H1 (cell line): ENCODE data around the gene SPG7. TPM values are rescaled to one million over a fixed set of nuclear protein-coding genes. Genes with fewer than 3 reads are reported as not detected.

Experiments used
- CTCF ChIA-PET: fragments of 300-600 bp; sonication (Branson Sonifier 250); formaldehyde crosslinking; loops from one replicate; lab custom pipeline; 2021; ENCODE audit not compliant: partially characterized antibody; lab: Charles Lee
- POLR2A ChIA-PET: fragments of 300-600 bp; sonication (Branson Sonifier 250); formaldehyde crosslinking; loops from one replicate; lab custom pipeline; 2021; ENCODE audit warnings: inconsistent platforms; ENCODE audit not compliant: partially characterized antibody; lab: Charles Lee
- DNase-seq, 2 experiments: peaks; one replicate each; pipeline versions ENCODE4 v3.0.0 to v3.0.0-alpha.2; 2010 to 2022; ENCODE audit warnings: low spot score in 2 of 2, low read depth in 1 of 2, mixed read lengths in 1 of 2
- FAIRE-seq: peaks from 2 replicates; lab custom pipeline; 2011; peaks lifted over from hg19 to GRCh38; lab: Jason Lieb, UNC
- H2AFZ ChIP-seq: 2 replicates; pipeline ENCODE4 v1.8.1; 2012; ENCODE audit warnings: low read length, inconsistent platforms
- H2AK5ac ChIP-seq: 2 replicates; pipeline ENCODE4 v1.6.1; 2013; ENCODE audit warnings: low read depth, low read length
- H2BK120ac ChIP-seq: replicated peaks from 2 replicates; pipeline ENCODE3; 2013; ENCODE audit warnings: low read depth, low read length, inconsistent platforms
- H2BK12ac ChIP-seq: 2 replicates; pipeline ENCODE4 v1.6.1; 2013; ENCODE audit warnings: low read depth, low read length
- H2BK15ac ChIP-seq: 2 replicates; pipeline ENCODE4 v1.6.1; 2013; ENCODE audit warnings: low read length
- H2BK20ac ChIP-seq: 2 replicates; pipeline ENCODE4 v1.6.1; 2013; ENCODE audit warnings: low read length
- H2BK5ac ChIP-seq: 2 replicates; pipeline ENCODE4 v1.6.1; 2013; ENCODE audit warnings: low read depth, low read length
- H3K14ac ChIP-seq: 2 replicates; pipeline ENCODE4 v1.6.1; 2013; ENCODE audit warnings: inconsistent platforms; ENCODE audit not compliant: insufficient read length
- H3K18ac ChIP-seq: 2 replicates; pipeline ENCODE4 v1.6.1; 2013; ENCODE audit warnings: low read length; ENCODE audit errors: extremely low read depth
- H3K23ac ChIP-seq: 2 replicates; pipeline ENCODE4 v1.6.1; 2013; ENCODE audit warnings: inconsistent platforms; ENCODE audit not compliant: insufficient read length
- H3K23me2 ChIP-seq: 2 replicates; pipeline ENCODE4 v1.6.1; 2013; ENCODE audit warnings: low read depth, low read length
- H3K27ac ChIP-seq: 2 replicates; pipeline ENCODE4 v1.6.1; 2011; ENCODE audit warnings: low read depth, low read length, inconsistent platforms
- H3K27me3 ChIP-seq, 4 experiments: replicated peaks in 1 of 4; 1 replicate in 1 of 4; 2 replicates in 3 of 4; pipeline versions ENCODE4 v1.6.1 to v1.8.1; 2011 to 2013; ENCODE audit warnings: low read length in 3 of 4, mild to moderate bottlenecking in 3 of 4, inconsistent platforms in 2 of 4, mixed read lengths in 2 of 4, moderate library complexity in 1 of 4; ENCODE audit not compliant: control insufficient read depth in 3 of 4, insufficient read depth in 3 of 4; ENCODE audit errors: extremely low read depth in 1 of 4
- H3K36me3 ChIP-seq, 4 experiments: 2 replicates each; pipeline versions ENCODE4 v1.6.1 to v1.8.1; 2011 to 2013; ENCODE audit warnings: mild to moderate bottlenecking in 4 of 4, low read length in 3 of 4, moderate library complexity in 2 of 4, control low read depth in 1 of 4, inconsistent platforms in 1 of 4; ENCODE audit not compliant: insufficient read depth in 4 of 4, control insufficient read depth in 2 of 4
- H3K4ac ChIP-seq: replicated peaks from 2 replicates; pipeline ENCODE3; 2013; ENCODE audit warnings: low read length, low read depth, mixed read lengths, inconsistent platforms; ENCODE audit not compliant: insufficient read length
- H3K4me1 ChIP-seq, 4 experiments: replicated peaks in 1 of 4; 1 replicate in 1 of 4; 2 replicates in 3 of 4; pipeline versions ENCODE4 v1.6.1 to v1.8.1; 2011 to 2013; ENCODE audit warnings: low read length in 3 of 4, inconsistent platforms in 2 of 4, mixed read lengths in 1 of 4; ENCODE audit not compliant: insufficient read depth in 4 of 4, control insufficient read depth in 3 of 4
- H3K4me2 ChIP-seq, 2 experiments: 2 replicates each; pipeline versions ENCODE4 v1.6.1 to v1.8.1; 2011 to 2013; ENCODE audit warnings: low read depth in 2 of 2, low read length in 2 of 2, control low read depth in 1 of 2, inconsistent platforms in 1 of 2, mild to moderate bottlenecking in 1 of 2; ENCODE audit not compliant: insufficient read depth in 1 of 2
- H3K4me3 ChIP-seq, 4 experiments: fragments of 200-600, 300-600 bp in 1 of 4; sonication (generic), shearing (Covaris generic), sonication (Bioruptor Twin) in 1 of 4; 2 replicates each; pipeline versions ENCODE4 v1.5.1 to v1.8.1; 2011 to 2016; ENCODE audit warnings: low read length in 4 of 4, low read depth in 3 of 4, control low read depth in 2 of 4, inconsistent platforms in 2 of 4, mild to moderate bottlenecking in 2 of 4, mixed read lengths in 1 of 4, moderate library complexity in 1 of 4; ENCODE audit not compliant: insufficient read depth in 2 of 4; ENCODE audit errors: extremely low read depth in 1 of 4
- H3K56ac ChIP-seq: replicated peaks from 2 replicates; pipeline ENCODE3; 2013; ENCODE audit warnings: low read depth, mild to moderate bottlenecking, mixed read lengths, low read length, inconsistent platforms; ENCODE audit not compliant: insufficient read length
- H3K79me1 ChIP-seq: 2 replicates; pipeline ENCODE4 v1.6.1; 2013; ENCODE audit warnings: low read depth, low read length, control low read depth
- H3K79me2 ChIP-seq, 2 experiments: 2 replicates each; pipeline versions ENCODE4 v1.6.1 to v1.8.1; 2012 to 2013; ENCODE audit warnings: low read length in 2 of 2, mild to moderate bottlenecking in 2 of 2, inconsistent platforms in 1 of 2; ENCODE audit not compliant: insufficient read depth in 2 of 2, control insufficient read depth in 1 of 2
- H3K9ac ChIP-seq, 4 experiments: replicated peaks in 1 of 4; 1 replicate in 1 of 4; 2 replicates in 3 of 4; pipeline versions ENCODE4 v1.6.1 to v1.8.1; 2011 to 2013; ENCODE audit warnings: low read depth in 3 of 4, low read length in 3 of 4, control low read depth in 2 of 4, mild to moderate bottlenecking in 2 of 4, moderate library complexity in 2 of 4, inconsistent platforms in 1 of 4; ENCODE audit errors: extremely low read depth in 1 of 4
- H3K9me3 ChIP-seq, 2 experiments: 2 replicates each; pipeline versions ENCODE4 v1.6.1 to v1.8.1; 2012 to 2013; ENCODE audit warnings: mild to moderate bottlenecking in 2 of 2, moderate library complexity in 2 of 2, control low read depth in 1 of 2, inconsistent platforms in 1 of 2, low read depth in 1 of 2, low read length in 1 of 2, mixed read lengths in 1 of 2; ENCODE audit not compliant: insufficient read depth in 2 of 2
- H4K20me1 ChIP-seq, 2 experiments: replicated peaks in 1 of 2; 2 replicates each; pipeline versions ENCODE3 to v1.8.1; 2011 to 2013; ENCODE audit warnings: inconsistent platforms in 2 of 2, low read length in 2 of 2, mild to moderate bottlenecking in 1 of 2; ENCODE audit not compliant: insufficient read depth in 2 of 2, control insufficient read depth in 1 of 2
- H4K5ac ChIP-seq: 2 replicates; pipeline ENCODE4 v1.6.1; 2013; ENCODE audit warnings: low read length, low read depth, mixed read lengths, inconsistent platforms; ENCODE audit not compliant: insufficient read length
- H4K8ac ChIP-seq: 2 replicates; pipeline ENCODE4 v1.8.0; 2013; ENCODE audit warnings: mild to moderate bottlenecking, moderate library complexity, low read length, inconsistent platforms; ENCODE audit not compliant: insufficient read depth; ENCODE audit errors: extremely low read depth
- H4K91ac ChIP-seq: replicated peaks from 2 replicates; pipeline ENCODE3; 2013; ENCODE audit warnings: low read length, mixed read lengths, inconsistent platforms; ENCODE audit not compliant: insufficient read length
- BACH1 ChIP-seq: IDR thresholded peaks from 2 replicates; pipeline ENCODE4 v1.6.1; 2012; ENCODE audit warnings: low read length, improper control_type of control experiment
- HDAC6 ChIP-seq: IDR thresholded peaks from one replicate; pipeline ENCODE4 v1.7.1; 2012; ENCODE audit warnings: low read depth, mild to moderate bottlenecking, inconsistent platforms, low read length, moderate library complexity
- SIN3A ChIP-seq, 2 experiments: IDR thresholded peaks in 1 of 2; conservative IDR thresholded peaks in 1 of 2; 2 replicates each; pipeline ENCODE4 v1.6.1; 2011 to 2012; ENCODE audit warnings: low read length in 2 of 2, improper control_type of control experiment in 1 of 2, low read depth in 1 of 2, mild to moderate bottlenecking in 1 of 2
- WGBS, 2 experiments: shearing (Covaris generic) in 1 of 2; methylation state at CpG; one replicate each; pipeline versions ENCODE4 v1.1.6 to v1.1.7; 2013 to 2015; ENCODE audit warnings: low lambda C conversion rate in 2 of 2, mixed read lengths in 2 of 2, inconsistent platforms in 1 of 2, low coverage in 1 of 2, missing lambda C conversion rate in 1 of 2; ENCODE audit not compliant: insufficient replicate concordance in 2 of 2, insufficient coverage in 1 of 2, insufficient read length in 1 of 2; ENCODE audit errors: extremely low coverage in 1 of 2, missing lambda C conversion rate in 1 of 2; 5-methylcytosine and 5-hydroxymethylcytosine counted together
- polyA plus RNA-seq, 7 experiments: library from polyadenylated mRNA; depleted of rRNA in 3 of 7; stranded (reverse) in 5 of 7; unstranded in 2 of 7; fragments of >200 nt in 5 of 7; fragments of 200-250 nt in 2 of 7; gene quantifications; 1 replicate in 5 of 7; 2 replicates in 1 of 7; 4 replicates in 1 of 7; pipeline versions ENCODE4 v1.2.1 to v1.2.3, GENCODE V29; 2011 to 2013; ENCODE audit warnings: missing spikeins in 2 of 7, mixed read lengths in 2 of 7
- total RNA-seq: library from RNA; stranded (reverse); fragmentation: NEBNext Ultra II Directional; extraction: Animal tissue kit (Norgen Biotek cat#: 25700); gene quantifications from 2 replicates; pipeline ENCODE4 v1.2.1, GENCODE V29; 2021

Gene SPG7
- total and polyA plus RNA-seq, 2 of the 8 experiments (the other 6 are each of a cell fraction or from before 2014, with no cell fraction given): 72.1 to 113 TPM

DNA sequence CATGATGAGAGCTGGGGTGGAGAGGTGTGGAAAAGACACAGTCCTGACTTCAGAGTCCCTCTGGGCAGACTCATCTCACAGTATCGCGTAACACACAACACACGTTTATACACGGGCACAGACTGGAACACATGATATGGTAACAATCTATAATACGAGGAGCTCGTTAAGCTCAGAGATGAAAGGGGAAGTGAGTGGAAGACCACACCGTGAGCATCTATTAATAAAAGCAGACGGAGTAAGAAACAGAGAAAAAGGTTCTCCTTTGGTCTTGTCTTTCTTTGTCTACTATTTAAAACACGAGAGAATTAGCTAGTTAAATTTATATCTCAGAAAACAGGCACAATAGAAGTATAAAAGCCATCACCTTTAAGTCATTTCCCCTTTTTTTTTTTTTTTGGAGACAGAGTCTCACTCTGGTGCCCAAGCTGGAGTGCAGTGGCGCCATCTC, 31.4 kb upstream of the SPG7 start:
- Histone ChIP-seq H3K9me3 (no peaks in the 10 kb centered on the region), H3K14ac (no peak overlapping the region), H3K4me3 (no peak overlapping the region), H4K8ac (no peak overlapping the region), H4K20me1 (peaks cover 59 to 60% of the 10 kb centered on the region in 2 experiments), H3K23ac (no peak overlapping the region), H2BK5ac (no peak overlapping the region), H3K27me3 (no peaks in the 10 kb centered on the region), H2BK12ac (no peak overlapping the region), H3K4me1 (peaks cover 3 to 17% (median 10%) of the 10 kb centered on the region in 4 experiments), H2BK15ac (no peak overlapping the region), H2AFZ (no peak overlapping the region), H3K36me3 (no peaks in the 10 kb centered on the region), H2BK120ac (no peak overlapping the region), H3K4me2 (peak overlapping the region in 1 of 2 experiments; percentile 28; a peak in 1 of 4 replicates), H3K23me2 (no peaks in the 10 kb centered on the region), H4K5ac (no peak overlapping the region), H2AK5ac (no peak overlapping the region), H3K79me1 (peaks cover 21% of the 10 kb centered on the region), H4K91ac (no peak overlapping the region), H3K4ac (no peak overlapping the region), H3K27ac (no peak overlapping the region), H3K79me2 (peaks cover 82 to 100% of the 10 kb centered on the region in 2 experiments), H3K9ac (no peak overlapping the region), H3K18ac (no peak overlapping the region; the same call in 1 of the 2 replicates), H2BK20ac (no peak overlapping the region), H3K56ac (no peak overlapping the region)
- WGBS, 2 experiments: 92% methylated on average over 10 of the region's 10 CpGs; no CpG with 5 or more reads in 1 of the 2 experiments
- ChIA-PET POLR2A (interaction anchor here (0.6 to 4.7 kb wide), 6 partner anchors 8 to 53 kb away, joined by 3 to 26 read pairs (median 4); no protein-coding TSS in a partner anchor), CTCF (interaction anchor here (0.6 to 1.6 kb wide), 5 partner anchors 15 to 51 kb away, joined by 3 to 5 read pairs (median 3); no protein-coding TSS in a partner anchor)
- FAIRE-seq (no peak), DNase-seq (no peak)
- no peak for TF ChIP-seq HDAC6
- no peak for TF ChIP-seq SIN3A (conservative IDR thresholded peaks at IDR 0.05 in 1 of 2, IDR thresholded peaks at IDR 0.05 in 1 of 2; ENCODE audit: low read depth in 1 of 2, low read length in 2 of 2)
- TF ChIP-seq BACH1: no peak
